ENCODE measurements around the gene DOCK1.
"Not testable (repeated sequence)": the region's sequence is repeated elsewhere in the genome, so short reads cannot be mapped to it uniquely, and the experiment has no call there.

The DOCK1 gene

DNA sequence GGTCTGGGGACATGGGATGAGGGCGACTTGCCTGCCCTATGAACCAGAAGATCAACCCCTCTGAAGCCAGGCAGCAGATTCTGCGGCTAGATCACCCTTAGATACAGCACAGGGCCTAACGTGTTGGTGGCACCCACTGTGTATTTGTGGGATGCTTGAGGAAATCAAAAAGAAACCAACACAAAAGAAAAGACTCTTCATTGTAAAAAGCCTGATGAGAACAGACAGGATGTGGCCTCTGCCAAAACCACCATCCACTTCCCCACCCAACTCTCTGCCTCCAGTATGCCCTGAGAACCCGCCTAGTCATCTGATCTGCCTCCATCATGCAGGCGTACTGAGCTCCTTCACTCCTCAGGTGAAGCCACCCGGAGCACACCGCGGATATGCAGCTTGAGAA lies 388.4 kb downstream of the DOCK1 start:
- DNase-seq, result no peak

DNA sequence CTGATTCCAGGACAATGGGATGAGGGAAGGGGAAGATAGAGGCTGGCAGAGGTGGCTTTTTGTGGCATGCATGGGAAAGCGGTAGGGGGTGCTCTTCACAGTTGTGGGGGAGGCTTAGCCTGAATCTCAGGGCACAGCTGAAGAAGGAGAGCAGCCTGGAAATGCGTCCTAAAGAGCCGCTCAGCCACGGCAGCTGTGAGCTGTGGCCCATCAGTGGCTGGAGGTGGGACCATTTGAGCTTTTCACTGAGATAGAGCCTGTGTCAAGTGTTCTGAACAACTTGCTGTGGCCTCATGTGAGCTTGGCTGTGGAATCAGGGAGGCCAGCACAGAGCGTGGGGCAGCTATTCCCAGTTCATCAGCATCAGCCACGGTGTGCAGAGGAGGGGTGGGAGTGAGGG lies 391.5 kb downstream of the DOCK1 start:
- DNase-seq, result no peak

DNA sequence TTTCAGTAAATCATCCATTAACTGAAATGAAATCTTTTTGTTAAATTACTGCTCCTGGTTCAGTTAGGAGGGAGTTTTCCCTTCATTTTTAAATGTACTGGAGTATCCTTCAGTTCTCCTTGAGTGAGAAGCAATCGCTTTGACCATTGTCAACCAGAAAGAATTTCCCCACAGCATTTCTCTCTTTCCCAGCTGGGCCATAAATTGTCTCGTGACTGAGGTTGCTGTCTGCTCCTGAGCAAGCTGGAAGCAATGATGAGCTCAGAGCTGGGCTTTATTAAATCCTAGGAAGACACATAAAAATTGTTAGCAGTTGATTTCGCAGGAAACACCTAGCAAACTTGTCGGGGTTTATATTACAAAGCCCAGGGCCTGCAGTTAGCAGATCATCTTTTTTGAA lies 393.2 kb downstream of the DOCK1 start:
- DNase-seq, result no peak

DNA sequence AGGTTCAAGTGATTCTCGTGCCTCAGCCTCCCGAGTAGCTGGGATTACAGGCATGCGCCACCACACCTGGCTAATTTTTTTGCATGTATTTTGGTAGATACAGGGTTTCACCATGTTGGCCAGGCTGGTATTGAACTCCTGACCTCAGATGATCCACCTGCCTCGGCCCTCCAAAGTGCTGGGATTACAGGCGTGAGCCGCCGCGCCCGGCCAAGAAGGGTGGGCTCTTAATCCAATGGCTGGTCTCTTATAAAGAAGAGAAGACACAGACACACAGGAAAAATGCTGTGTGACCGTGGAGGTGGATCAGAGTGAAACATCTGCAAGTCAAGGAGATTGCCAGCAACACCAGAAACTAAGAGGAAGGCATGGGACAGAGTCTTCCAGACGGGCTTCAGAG lies 394.0 kb downstream of the DOCK1 start:
- not testable (repeated sequence) for DNase-seq

DNA sequence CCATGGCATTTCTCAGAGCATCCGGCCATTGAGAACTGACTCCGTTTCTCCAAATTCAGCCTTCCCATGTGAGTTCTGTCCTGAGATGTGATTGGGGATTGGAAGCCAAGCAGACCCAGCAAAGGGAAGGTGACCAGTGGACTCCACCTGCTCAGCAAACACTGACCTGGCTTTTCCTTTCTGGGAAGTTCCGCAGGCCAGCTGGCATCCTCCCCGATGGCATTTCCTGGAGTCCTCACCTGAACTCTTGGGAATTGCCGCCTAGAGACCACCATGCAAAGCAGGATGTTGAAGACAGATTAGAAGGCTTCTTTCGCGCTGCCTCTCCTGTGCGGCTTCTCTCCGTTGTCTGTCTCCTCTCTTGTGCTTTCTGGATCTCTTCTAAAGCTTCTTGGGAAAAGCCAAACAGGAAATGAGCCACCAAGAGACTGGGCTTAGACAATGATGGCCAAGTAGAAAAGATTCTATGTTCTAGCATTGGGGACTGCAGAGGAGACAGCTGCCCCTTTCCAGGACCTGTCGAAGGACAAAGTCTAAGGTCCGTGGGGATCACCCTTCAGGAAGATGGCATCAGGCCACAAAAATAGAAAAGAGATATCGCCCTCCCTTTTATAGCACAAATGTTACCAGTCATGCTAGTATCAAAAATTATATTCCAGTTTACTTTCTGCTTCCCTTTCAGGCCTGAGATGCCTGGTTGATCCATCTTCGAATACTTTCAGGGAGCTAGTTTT lies 394.9 kb downstream of the DOCK1 start:
- no peak for DNase-seq

DNA sequence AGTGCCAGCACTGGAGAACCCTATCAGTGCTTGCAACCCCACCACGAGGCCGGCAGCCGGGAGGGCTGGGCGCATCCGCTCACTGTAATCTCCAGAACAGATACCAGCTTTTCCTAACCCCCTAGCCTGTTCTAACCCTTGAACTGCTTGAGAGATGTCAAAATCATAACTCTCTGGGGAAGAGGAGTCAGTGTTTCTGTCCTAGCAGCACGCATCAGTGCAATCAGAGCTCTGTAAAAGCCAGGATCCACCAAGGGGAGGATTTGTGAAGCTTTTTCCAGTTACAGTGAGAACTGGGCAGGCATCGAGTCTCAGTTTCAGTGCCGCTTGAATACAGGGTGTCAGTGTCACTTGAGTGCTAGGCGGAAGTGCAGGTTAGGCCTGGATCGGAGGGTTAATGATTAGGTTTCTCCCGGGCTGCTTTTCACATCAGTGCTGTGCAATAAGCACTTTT lies 395.7 kb downstream of the DOCK1 start:
- DNase-seq, result no peak

DNA sequence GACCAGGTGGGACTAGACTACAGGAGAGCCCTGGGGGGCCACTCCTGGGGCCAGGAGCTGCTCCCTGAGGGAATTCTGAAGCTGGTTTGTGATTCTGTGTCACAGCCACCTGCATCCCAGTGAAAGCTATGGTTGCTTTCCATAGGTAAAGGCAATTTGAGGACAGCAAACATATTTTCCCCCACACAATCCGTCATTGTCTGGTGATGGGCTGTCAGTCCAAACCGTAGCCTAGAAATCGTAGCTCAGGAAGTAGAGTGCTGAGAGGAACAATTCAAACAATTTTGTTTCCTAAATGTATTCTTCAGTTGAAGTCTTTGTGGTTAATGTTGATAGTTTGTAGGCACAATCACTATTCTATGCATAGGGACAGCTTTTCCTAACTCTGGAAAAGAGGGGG lies 397.1 kb downstream of the DOCK1 start:
- DNase-seq, result no peak

DNA sequence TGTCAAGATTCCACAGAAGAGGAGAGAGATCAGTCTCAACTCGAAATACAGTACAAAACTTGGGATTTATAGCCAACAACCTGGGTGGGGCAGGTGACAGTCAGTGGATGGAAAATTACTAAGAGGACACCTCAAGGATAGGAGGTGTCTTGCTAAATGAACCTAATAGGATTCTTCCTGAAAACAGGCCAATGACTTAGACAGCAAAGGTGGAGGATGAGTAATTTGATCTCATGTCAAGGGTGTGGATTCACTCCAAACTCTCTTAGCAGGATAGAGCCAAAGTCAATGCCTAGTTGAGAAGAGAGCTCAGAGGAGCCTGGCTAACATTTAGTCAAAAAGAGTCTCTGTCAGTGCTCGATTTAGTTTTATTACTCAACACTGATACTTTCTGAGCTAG lies 397.9 kb downstream of the DOCK1 start:
- DNase-seq, result no peak

DNA sequence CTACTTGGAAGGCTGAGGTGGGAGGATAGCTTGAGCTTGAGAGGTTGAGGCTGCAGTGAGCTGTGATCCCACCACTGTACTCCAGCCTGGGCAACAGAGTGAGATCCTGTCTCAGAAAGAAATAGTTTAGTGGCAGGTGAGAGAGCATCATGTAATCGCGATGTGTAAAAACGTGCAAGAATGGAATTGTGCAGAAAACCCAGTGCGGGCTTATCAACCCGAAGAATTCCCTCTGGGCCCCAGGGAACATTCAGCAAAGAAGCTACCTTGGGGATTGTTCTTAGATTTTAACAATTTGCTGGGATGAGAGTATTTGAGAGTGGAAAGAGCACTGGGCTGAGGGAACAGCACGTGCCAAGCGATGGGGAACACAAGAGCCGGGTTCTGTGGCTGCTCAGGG lies 398.5 kb downstream of the DOCK1 start:
- DNase-seq, result no peak

DNA sequence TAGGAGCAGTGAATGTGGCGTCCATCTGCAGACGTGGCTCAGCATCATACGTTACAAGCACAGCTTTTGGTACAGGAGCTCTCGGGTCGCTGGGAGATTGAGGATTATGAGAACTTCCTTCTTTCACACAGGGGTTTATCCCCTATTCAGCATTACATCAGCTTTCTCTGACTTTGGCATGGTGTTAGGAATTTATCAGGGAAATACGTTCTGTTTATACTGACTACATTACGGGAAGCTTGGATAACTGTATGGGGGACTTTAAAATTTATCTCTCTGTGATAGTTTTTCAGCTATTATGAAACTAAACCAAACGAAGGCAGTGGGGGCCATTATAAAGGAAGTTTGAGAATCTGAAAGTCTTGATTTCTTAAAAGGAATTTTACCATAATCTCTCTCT lies 401.3 kb downstream of the DOCK1 start:
- DNase-seq, result no peak

DNA sequence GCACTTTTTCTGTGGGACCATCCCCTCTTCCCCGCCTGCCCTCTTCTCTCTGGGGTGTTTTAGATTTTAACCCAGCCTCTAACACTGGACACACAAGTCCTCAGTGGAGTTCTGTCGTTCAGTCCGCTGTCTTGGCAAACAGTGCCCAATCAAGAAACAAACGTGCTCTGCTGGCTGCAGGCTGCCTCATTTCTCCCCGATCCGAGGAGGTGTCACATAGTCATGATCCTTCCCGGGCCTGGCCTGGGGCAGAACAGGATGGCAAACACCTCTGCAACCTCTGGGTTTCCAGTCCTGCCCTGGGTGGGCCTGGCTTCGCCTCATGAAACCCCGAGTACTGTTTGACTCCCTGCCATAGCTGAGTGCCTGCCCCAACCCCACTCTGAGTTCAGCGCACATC lies 402.1 kb downstream of the DOCK1 start:
- DNase-seq, result no peak

DNA sequence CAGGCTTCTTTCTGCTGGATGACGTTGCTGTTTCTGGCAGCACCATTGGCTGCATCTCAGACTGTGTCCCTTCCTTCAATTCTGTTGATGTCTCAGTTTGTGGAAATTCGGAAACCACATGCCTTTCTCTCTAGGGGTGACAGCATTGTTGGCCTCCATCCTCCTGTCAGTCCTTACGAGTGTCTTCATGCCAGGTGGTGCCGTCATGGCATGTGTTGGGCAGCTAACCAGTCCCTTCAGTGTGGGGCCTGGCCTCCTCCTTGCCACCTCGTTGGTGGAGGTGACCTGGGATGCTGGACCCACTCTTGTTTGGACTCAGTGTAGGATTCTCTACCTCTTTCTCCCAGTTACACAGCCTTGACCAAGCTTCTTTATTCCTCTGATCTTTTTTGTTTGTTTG lies 402.8 kb downstream of the DOCK1 start:
- DNase-seq, result no peak

DNA sequence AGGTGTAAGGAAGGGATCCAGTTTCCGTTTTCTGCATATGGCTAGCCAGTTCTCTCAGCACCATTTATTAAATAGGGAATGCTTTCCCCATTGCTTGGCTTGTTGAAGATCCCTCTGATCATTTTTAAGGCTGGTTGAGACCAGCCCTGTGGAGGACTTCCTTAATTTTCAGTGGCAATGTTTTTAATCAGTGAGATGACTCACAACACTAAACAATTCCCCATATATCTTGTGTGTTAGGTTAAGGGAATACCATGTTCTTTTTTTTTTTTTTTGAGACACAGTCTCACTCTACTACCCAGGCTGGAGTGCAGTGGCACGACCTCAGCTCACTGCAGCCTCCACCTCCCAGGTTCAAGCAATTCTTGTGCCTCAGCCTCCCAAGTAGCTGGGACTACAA lies 404.4 kb downstream of the DOCK1 start:
- DNase-seq, result not testable (repeated sequence)

DNA sequence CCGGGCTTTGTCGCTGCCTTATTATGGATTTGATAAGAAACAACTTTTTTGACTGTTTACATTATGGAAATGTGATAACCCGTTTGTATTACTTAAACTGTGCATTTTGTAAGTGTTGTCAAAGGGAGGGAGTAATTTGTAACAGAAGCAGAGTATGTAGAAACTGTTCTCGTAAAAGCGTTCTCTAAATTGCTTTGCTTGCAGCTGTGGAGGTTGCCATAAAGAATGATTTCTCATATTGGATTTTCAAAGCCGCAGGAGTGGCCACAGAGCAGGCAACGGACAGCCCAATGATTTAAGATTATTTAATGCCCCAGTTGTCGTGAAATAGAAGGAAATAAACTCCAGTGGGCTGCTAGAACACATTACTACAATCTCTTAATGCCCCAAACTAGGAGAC lies 405.2 kb downstream of the DOCK1 start:
- no peak for DNase-seq

DNA sequence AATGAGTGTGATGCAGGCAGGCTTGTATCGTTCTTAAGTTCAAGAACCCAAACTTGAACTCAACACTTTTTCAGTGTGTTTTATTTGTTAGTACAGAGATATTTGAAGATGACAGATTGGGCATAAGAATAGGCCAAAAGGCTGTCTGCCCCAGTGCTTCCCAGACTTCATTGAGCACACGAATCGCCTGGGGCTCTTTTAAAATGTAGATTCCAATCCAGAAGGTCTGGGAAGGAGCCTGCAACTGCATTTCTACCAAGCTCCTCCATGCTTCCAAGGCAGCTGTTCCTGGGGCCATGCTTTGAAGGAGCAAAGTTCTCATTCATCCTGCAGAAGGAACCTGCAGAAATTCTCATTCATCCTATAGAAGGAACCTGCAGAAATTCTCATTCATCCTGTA lies 405.7 kb downstream of the DOCK1 start:
- no peak for DNase-seq

DNA sequence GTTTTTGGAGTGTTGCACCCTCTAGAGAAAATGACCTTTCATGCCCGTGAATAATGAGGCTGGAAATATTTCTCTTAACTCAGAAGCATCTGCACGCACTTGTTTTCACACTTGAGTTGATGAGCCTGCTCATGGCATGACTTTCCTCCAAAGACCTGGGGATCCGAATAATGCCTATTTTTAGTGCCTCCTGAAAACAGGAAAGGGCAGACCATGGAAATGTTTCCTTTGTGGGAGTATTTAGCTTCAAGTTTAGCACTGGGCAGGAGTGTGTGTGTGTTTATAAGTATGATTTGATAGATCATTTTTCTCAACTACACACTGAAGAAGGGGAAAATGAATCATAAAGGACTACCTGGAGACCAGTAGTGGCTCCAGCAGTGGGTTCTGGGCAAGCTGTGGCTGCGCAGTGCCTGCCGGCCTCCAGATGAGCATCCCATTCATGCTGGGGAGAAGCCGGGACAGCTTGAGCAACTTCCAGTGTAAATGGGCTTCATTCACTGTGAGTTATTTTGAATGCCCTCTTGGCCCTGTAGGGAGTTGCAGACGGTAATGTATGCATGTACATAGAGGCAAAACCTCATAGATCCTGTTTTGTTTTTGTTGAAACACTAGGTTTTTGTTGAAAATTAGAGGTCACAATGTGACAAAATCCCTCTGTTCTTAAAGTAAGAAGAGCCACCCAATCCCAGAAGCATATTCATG lies 408.9 kb downstream of the DOCK1 start:
- no peak for DNase-seq

DNA sequence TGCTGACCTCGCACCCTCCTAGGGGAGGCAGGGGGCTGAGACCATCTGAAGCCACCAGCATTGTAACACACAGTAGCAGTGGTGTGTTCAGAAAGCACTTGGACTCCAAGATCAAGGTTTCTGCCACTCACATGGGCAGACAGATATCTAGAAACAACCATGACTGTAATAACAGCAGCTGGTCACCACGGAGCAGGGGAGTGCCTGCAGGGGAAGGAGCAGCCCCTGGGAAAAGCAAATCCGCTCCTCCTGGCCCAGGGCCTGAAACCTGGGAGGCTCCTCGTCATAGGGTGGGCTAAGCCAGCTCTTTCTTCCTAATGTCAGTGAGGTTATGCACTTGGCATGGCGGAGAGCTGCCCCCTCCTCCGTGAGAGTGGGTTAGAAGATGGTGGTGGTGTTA lies 409.6 kb downstream of the DOCK1 start:
- no peak for DNase-seq

DNA sequence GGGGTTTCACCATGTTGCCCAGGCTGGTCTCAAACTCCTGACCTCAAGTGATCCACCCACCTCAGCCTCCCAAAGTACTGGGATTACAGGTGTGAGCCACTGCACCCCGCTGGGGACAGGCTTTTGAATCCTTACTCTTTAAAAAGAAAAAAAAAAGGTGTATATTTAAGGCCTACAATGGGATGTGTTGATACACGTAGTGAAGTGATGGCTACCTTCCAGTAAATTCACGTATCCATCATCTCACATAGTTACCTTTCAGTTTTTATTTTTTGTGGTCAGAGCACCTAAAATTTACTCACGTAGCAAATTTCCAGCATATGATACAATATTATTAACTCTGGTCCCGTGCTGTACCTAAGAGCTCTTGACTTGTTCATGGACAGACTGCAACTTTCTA lies 410.7 kb downstream of the DOCK1 start:
- no peak for DNase-seq

DNA sequence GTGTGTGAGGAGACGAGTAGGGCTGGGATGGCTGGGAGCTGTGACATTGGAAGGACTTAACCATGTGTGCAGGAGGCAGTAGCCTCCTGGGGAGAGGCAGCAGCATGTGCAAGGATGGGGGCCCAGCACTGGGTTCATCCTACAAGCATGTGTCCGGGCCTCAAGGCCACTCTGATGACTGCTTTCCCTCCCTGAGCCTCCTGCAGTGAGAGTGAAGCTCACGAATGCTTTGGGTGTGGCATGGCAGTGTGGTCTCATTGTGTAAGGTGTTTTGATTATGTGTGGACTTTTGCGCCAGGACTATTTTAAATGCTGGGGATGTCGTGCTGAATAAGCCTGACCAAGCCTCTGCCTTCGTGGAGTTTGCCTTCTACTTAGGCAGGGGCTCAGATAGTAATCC lies 413.2 kb downstream of the DOCK1 start:
- DNase-seq, result no peak

DNA sequence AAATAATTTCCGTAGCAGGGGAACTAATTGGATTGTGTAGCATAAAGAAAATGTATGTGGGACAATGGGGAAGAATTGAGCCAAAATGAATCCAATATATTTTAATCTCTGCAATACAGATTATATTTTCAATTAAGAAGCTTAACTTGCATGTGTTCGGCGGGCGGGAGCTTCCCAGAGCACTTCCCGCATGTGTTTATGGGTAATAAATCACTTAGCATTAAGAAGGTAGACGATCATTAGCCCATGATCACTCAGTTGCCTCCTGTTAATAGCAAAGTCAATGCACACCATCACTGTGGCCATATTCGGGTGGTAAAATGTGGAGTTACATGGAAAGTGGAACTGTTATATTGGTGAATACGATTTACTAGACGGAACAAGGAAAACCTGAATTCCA lies 414.0 kb downstream of the DOCK1 start:
- DNase-seq, result no peak

DNA sequence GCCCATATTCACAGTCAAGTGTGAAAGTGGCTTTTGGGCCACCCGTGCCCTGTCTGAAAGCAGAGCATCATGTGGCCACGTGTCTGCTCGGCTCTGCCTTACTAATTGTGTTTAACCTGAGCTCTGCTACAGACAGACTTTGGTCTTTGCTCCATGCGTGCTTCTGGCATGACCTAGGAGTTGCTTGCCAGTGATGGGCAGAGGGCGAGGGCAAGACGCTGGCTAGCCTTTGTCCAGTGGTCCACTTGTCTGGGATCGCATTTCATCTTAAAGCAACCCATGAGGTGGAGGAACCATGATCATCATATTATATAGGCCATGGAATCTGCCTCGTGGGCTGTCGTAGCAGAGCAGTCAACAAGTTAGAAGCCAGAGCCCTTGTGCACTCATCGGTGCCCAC lies 414.5 kb downstream of the DOCK1 start:
- no peak for DNase-seq

DNA sequence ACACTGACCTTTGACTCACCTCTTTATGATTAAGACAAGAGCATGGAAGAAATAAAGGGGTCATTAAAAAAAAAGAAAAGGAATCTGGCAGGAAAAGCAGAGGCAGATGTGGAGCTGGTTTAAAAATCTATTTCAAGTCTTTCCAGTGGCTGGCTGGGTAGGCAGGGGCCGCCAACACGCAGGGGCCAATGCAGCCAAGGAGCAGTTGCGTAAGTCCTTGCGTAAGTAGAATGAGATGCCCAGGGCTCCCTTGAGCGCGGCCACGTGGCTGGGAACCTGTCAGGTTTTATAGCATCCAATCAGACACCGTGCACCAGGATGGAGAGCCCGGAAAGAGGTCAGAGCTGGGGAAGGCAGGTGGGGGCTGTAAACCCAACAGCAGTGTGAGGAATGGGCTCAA lies 414.9 kb downstream of the DOCK1 start:
- DNase-seq, result no peak

DNA sequence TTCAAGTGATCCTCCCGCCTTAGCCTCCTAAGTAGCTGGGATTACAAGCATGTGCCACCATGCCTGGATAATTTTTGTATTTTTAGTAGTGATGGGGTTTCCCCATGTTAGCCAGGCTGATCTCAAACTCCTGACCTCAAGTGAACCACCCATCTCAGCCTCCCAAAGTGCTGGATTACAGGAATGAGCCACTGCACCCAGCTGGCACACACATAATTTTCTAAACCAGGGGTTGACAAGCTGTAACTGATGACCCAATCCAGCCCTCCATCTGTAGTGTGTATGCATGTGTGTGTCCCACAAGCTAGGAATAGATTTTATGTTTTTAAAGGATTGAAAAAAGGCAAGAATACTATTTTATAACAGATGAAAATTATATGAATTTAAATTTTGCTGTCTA lies 417.1 kb downstream of the DOCK1 start:
- DNase-seq, result no peak

DNA sequence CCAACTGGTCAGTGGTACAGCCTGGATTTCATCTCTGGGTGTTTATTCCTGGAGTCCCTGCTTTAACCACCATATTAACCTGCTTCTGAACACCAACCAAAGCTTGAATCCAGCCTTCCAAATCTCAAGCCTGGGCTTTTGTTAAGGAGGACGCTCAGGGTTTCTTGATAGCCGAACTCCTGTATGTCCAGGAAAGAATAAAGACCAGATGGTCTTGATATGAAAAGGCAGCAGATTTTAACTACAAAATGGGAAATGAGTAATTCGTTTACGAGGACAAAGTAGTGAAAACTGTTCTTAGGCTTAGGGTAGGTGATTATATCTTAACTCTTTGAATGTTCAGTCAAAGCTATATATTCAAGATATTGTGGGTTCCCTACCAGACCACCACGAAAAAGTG lies 420.3 kb downstream of the DOCK1 start:
- no peak for DNase-seq

DNA sequence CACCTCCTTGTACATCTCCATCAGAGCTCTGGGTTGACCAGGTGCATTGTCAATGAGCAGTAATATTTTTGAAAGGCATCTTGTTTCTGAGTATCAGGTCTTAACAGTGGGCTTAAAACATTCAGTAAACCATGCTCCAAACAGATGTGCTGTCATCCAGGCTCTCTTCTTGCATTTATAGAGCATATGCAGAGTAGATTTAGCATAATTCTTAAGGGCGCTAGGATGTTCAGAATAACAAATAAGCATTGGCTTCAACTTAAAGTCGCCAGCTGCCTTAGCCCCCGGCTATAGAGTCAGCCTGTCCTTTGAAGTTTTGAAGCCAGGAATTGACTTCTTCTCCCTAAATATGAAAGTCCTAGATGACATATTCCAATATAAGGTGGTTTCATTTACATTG lies 421.7 kb downstream of the DOCK1 start:
- DNase-seq, result no peak

All from activated CD4-positive, CD25-positive, alpha-beta regulatory T cell treated with anti-CD3 and anti-CD28 coated beads, Interleukin-2, amount 50 U/mL, for 72 hours (primary cell).